Lower lobe of right lung (tissue), 2 donors: ENCODE results near the gene STIM1. TPM values are rescaled to one million over a fixed set of nuclear protein-coding genes. Genes with fewer than 3 reads are reported as not detected.
A peak's percentile ranks its signal among the peaks of the same experiment; 100 is the strongest.
"Not testable (repeated sequence)": the region's sequence is repeated elsewhere in the genome, so short reads cannot be mapped to it uniquely, and the experiment has no call there.

Experiments used
- ATAC-seq, 2 donors: fragments of 200-7000 bp; cut with Tn5 transposase; one replicate each; pipeline ENCODE4 v1.9.1; 2020 to 2022; ENCODE audit warnings: mild to moderate bottlenecking in 2 of 2, moderate library complexity in 2 of 2
- DNase-seq: peaks from one replicate; pipeline ENCODE4 v3.0.0-alpha.2; 2020
- H3K27ac ChIP-seq: fragments of 200-600 bp; one replicate; pipeline ENCODE4 v1.8.0; 2022
- H3K27me3 ChIP-seq: fragments of 200-600 bp; one replicate; pipeline ENCODE4 v1.8.0; 2022; ENCODE audit warnings: low read depth
- H3K36me3 ChIP-seq: fragments of 200-600 bp; one replicate; pipeline ENCODE4 v1.8.0; 2022; ENCODE audit warnings: mild to moderate bottlenecking
- H3K4me1 ChIP-seq: fragments of 200-600 bp; one replicate; pipeline ENCODE4 v1.8.0; 2022
- H3K4me3 ChIP-seq: fragments of 200-600 bp; one replicate; pipeline ENCODE4 v1.8.0; 2022; ENCODE audit warnings: mild to moderate bottlenecking
- H3K9me3 ChIP-seq: fragments of 200-600 bp; one replicate; pipeline ENCODE4 v1.8.0; 2022
- CTCF ChIP-seq: fragments of 200-600 bp; IDR thresholded peaks from one replicate; pipeline ENCODE4 v1.8.0; 2022; ENCODE audit warnings: antibody characterized with exemption, mild to moderate bottlenecking
- intact Hi-C: fragments of 100-400 bp; cut with DNase I; formaldehyde crosslinking; loops from one replicate; pipeline ENCODE4 v1.11.0; 2022
- total RNA-seq: library from RNA; stranded (reverse); fragmentation: NEBNext Ultra II Directional; extraction: Animal tissue kit (Norgen Biotek cat#: 25700); gene quantifications from one replicate; pipeline ENCODE4 v1.2.1, GENCODE V29; 2021
- donor health status: DM: no; HTN: yes; CAD: no; lungs with severe emphysema.

Gene STIM1
- total RNA-seq, 1 donor from 2014 or later = 59.5 TPM

DNA sequence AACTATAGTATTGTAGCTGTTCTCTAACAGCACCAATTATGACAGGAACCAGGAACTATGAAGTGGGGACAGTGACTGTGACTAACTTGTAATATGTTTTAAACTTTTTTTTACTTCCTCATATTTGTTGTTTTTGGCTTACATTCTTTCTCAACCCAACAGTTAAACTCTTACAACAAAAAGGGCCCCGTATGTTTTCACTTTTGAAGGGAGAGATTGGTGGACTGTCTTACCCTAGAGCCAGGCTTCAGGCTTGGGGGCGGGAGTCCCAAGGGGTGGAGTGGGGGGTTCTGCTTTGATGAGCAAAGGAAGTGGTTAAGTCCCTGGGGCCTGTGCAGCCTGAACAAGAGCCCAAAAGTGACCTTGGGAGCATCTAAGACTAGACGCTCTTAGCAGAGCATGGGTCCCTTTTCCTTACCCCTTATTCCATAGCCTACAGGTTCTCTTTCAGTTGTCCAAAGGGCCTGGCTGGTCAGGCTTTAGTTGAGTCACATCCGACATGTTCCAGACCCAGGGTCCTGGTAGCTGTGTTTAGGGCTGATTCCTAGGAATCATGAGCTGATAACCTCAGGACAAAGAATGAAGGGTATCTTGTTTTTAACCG lies 38.8 kb downstream of the STIM1 start:
- intact Hi-C loops = no loop called here

GRCh38 chr11:3896644-3897043 lies 41.2 kb downstream of the STIM1 start:
- H3K36me3 ChIP-seq = no peaks in the 10 kb centered on the region
- H3K9me3 ChIP-seq = no peaks in the 10 kb centered on the region
- H3K4me3 ChIP-seq = no peak overlapping the region
- no peak overlapping the region for H3K27ac ChIP-seq
- intact Hi-C loops = no loop called here
- ATAC-seq (peak in 1 of 2 donors; percentile 56), DNase-seq (no peak)
- H3K27me3 ChIP-seq = no peaks in the 10 kb centered on the region
- no peak for TF ChIP-seq CTCF
- H3K4me1 ChIP-seq = peaks cover 29% of the 10 kb centered on the region

More for the DNA sequence above, 38.8 kb downstream of the STIM1 start:
- TF ChIP-seq CTCF = no peak
- Histone ChIP-seq H3K4me3 (no peak overlapping the region), H3K27ac (peak overlapping the region; percentile 78), H3K27me3 (no peaks in the 10 kb centered on the region), H3K36me3 (no peaks in the 10 kb centered on the region), H3K4me1 (peaks cover 36% of the 10 kb centered on the region), H3K9me3 (no peaks in the 10 kb centered on the region)
- peak; percentile 63 to 86 for ATAC-seq
- peak; percentile 55 for DNase-seq

DNA sequence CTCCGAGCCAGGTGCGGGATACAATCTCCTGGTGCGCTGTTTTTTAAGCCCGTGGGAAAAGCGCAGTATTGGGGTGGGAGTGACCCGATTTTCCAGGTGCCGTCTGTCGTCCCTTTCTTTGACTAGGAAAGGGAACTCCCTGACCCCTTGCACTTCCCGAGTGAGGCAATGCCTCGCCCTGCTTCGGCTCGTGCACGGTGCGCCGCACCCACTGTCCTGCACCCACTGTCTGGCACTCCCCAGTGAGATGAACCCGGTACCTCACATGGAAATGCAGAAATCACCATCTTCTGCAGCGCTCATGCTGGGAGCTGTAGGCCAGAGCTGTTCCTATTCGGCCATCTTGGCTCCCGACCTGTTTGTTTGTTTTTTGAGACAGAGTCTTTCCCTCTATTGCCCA lies 44.8 kb downstream of the STIM1 start:
- DNase-seq, H3K9me3 ChIP-seq, H3K27ac ChIP-seq, intact Hi-C loops, ATAC-seq, H3K36me3 ChIP-seq, H3K27me3 ChIP-seq, H3K4me3 ChIP-seq: not testable (repeated sequence)
- peaks cover 41% of the 10 kb centered on the region for H3K4me1 ChIP-seq

- no peak overlapping the region for H3K4me3 ChIP-seq
- no peak for TF ChIP-seq CTCF
- peaks cover 52% of the 10 kb centered on the region for H3K4me1 ChIP-seq
- H3K27ac ChIP-seq = no peak overlapping the region
- H3K27me3 ChIP-seq = no peaks in the 10 kb centered on the region
- no peak for DNase-seq
- no peak for ATAC-seq
- no peaks in the 10 kb centered on the region for H3K9me3 ChIP-seq
- no peaks in the 10 kb centered on the region for H3K36me3 ChIP-seq
- intact Hi-C loops = no loop called here
Observed at GRCh38 chr11:3901249-3902025, 46.0 kb downstream of the STIM1 start.

DNA sequence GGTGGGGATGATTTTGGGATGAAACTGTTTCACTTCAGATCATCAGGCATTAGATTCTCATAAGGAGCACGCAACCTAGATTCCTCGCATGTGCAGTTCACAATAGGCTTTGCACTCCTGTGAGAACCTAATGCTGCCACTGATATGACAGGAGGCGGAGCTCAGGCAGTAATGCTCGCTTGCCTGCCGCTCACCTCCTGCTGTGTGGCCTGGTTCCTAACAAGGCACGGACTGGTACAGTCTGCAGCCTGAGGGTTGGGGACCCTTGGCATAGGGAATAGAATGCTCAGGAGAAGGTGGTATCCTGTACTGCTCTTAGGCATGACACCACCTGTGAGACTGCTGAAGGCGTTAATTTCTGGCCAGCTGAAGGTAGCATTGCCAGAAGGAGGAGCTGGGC lies 47.0 kb downstream of the STIM1 start:
- intact Hi-C loops = no loop called here
- Histone ChIP-seq H3K4me1 (peaks cover 48% of the 10 kb centered on the region), H3K9me3 (no peaks in the 10 kb centered on the region), H3K27ac (no peak overlapping the region), H3K36me3 (no peaks in the 10 kb centered on the region), H3K27me3 (no peaks in the 10 kb centered on the region), H3K4me3 (no peak overlapping the region)
- no peak for DNase-seq
- ATAC-seq = no peak
- no peak for TF ChIP-seq CTCF
